ENCODE measurements around the gene LILRB1. TPM values are rescaled to one million over a fixed set of nuclear protein-coding genes. Genes with fewer than 3 reads are reported as not detected.

Gene LILRB1
- polyA plus RNA-seq, 1 of the 3 experiments (the other 2 are of a cell fraction) = not detected

- H3F3A ChIP-seq (replicated peaks; ENCODE audit: insufficient read depth) = no peaks in the 10 kb centered on the region
- H3K9me2 ChIP-seq = no peaks in the 10 kb centered on the region
- H3K9ac ChIP-seq = no peak overlapping the region
- WGBS (ENCODE audit: low lambda C conversion rate) = 3% methylated on average over 6 of the region's 6 CpGs
- H3K27ac ChIP-seq (ENCODE audit: low read depth in 2 of 2, low read length in 1 of 2) = no peak overlapping the region
- DNase-seq = no peak
- H2AFZ ChIP-seq (ENCODE audit: low read depth) = no peak overlapping the region
- H3K4me2 ChIP-seq = no peak overlapping the region
- peaks cover 38% of the 10 kb centered on the region; the same call in 1 of the 2 replicates for H3K27me3 ChIP-seq (ENCODE audit: insufficient read depth)
- H3K4me1 ChIP-seq (ENCODE audit: control insufficient read depth in 1 of 2, insufficient read depth in 2 of 2, low read depth in 1 of 2, low read length in 1 of 2) = no peaks in the 10 kb centered on the region
- ChIA-PET POLR2A (no interaction called here), CTCF (interaction anchor here (5.2 kb wide), 1 partner anchor 14 kb away, joined by 34 read pairs; no protein-coding TSS in a partner anchor)
- no peak overlapping the region for H3K4me3 ChIP-seq (ENCODE audit: low read depth in 2 of 2, low read length in 1 of 2)
- no peaks in the 10 kb centered on the region for H3K36me3 ChIP-seq (replicated peaks in 1 of 2; ENCODE audit: control insufficient read depth in 1 of 2, insufficient read depth in 2 of 2, low read length in 1 of 2)
- H3K79me2 ChIP-seq (ENCODE audit: insufficient read depth) = no peaks in the 10 kb centered on the region
- H4K20me1 ChIP-seq (ENCODE audit: insufficient read depth) = no peaks in the 10 kb centered on the region
- TF ChIP-seq TCF12 (IDR thresholded peaks at IDR 0.05) = no peak
- no peak for TF ChIP-seq TEAD4 (IDR thresholded peaks at IDR 0.05; ENCODE audit: borderline replicate concordance, insufficient read depth)
- no peak for TF ChIP-seq GABPA (IDR thresholded peaks at IDR 0.05; ENCODE audit: low read depth)
- TF ChIP-seq MAX (IDR thresholded peaks at IDR 0.05; ENCODE audit: low read depth) = no peak
- TF ChIP-seq REST (IDR thresholded peaks at IDR 0.05; ENCODE audit: low read depth, low read length) = no peak
- no peaks in the 10 kb centered on the region for H3K9me3 ChIP-seq
Observed at GRCh38 chr19:54660964-54661363, 30.7 kb downstream of the LILRB1 start.

GRCh38 chr19:54661846-54662481 lies 31.7 kb downstream of the LILRB1 start:
- WGBS (ENCODE audit: low lambda C conversion rate) = 38% methylated on average over 13 of the region's 13 CpGs
- POLR2A ChIA-PET = no interaction called here
- TF ChIP-seq EP300 (IDR thresholded peaks at IDR 0.05; ENCODE audit: borderline replicate concordance in 1 of 2, low read depth in 1 of 2, low read length in 1 of 2) (no peak), MAX (IDR thresholded peaks at IDR 0.05; ENCODE audit: low read depth) (no peak), MXI1 (IDR thresholded peaks at IDR 0.05; ENCODE audit: low read depth, low read length) (no peak), POLR2AphosphoS5 (IDR thresholded peaks at IDR 0.05; ENCODE audit: low read depth, low read length) (no peak), RFX5 (IDR thresholded peaks at IDR 0.05; ENCODE audit: low read length) (no peak), SIN3A (IDR thresholded peaks at IDR 0.05; ENCODE audit: borderline replicate concordance, low read depth, low read length) (no peak), EZH2phosphoT487 (IDR thresholded peaks at IDR 0.05; ENCODE audit: borderline replicate concordance, low read depth) (no peak), JUND (IDR thresholded peaks at IDR 0.05) (no peak), NFIC (IDR thresholded peaks at IDR 0.05; ENCODE audit: borderline replicate concordance) (no peak), RXRA (IDR thresholded peaks at IDR 0.05; ENCODE audit: borderline replicate concordance, low read depth) (no peak), RAD21 (IDR thresholded peaks at IDR 0.05; ENCODE audit: low read length) (no peak)

More at GRCh38 chr19:54661846-54662481, 31.7 kb downstream of the LILRB1 start:
- H3K9ac ChIP-seq = no peak overlapping the region
- CTCF ChIA-PET = interaction anchor here (0.6 to 5.2 kb wide), 3 partner anchors 9 to 252 kb away, joined by 3 to 34 read pairs (median 11); no protein-coding TSS in a partner anchor
- no peaks in the 10 kb centered on the region for H3K36me3 ChIP-seq (replicated peaks in 1 of 2; ENCODE audit: control insufficient read depth in 1 of 2, insufficient read depth in 2 of 2, low read length in 1 of 2)
- no peak for DNase-seq
- no peaks in the 10 kb centered on the region for H4K20me1 ChIP-seq (ENCODE audit: insufficient read depth)
- peaks cover 32% of the 10 kb centered on the region; the same call in 1 of the 2 replicates for H3K27me3 ChIP-seq (ENCODE audit: insufficient read depth)
- no peaks in the 10 kb centered on the region for H3F3A ChIP-seq (replicated peaks; ENCODE audit: insufficient read depth)
- no peaks in the 10 kb centered on the region for H3K9me3 ChIP-seq
- H3K79me2 ChIP-seq (ENCODE audit: insufficient read depth) = no peaks in the 10 kb centered on the region
- no peaks in the 10 kb centered on the region for H3K4me1 ChIP-seq (ENCODE audit: control insufficient read depth in 1 of 2, insufficient read depth in 2 of 2, low read depth in 1 of 2, low read length in 1 of 2)
- no peak overlapping the region for H3K4me3 ChIP-seq (ENCODE audit: low read depth in 2 of 2, low read length in 1 of 2)
- no peak overlapping the region for H2AFZ ChIP-seq (ENCODE audit: low read depth)
- no peak overlapping the region for H3K4me2 ChIP-seq
- no peaks in the 10 kb centered on the region for H3K9me2 ChIP-seq
- no peak overlapping the region for H3K27ac ChIP-seq (ENCODE audit: low read depth in 2 of 2, low read length in 1 of 2)

Data from SK-N-SH (cell line).